Adrenal gland (tissue), 5 donors: ENCODE data around the gene NAGPA.

Source experiments
- CTCF ChIP-seq, 6 experiments: fragments of 450-650 bp in 4 of 6; fragments of 200-600 bp in 2 of 6; sonication (generic) in 1 of 6; IDR thresholded peaks; 1 replicate in 5 of 6; 2 replicates in 1 of 6; pipeline versions ENCODE4 v1.5.1 to v1.8.0; 2016 to 2021; ENCODE audit warnings: antibody characterized with exemption in 6 of 6, mild to moderate bottlenecking in 2 of 6, moderate library complexity in 1 of 6
- POLR2A ChIP-seq, 2 donors: fragments of 450-650 bp; IDR thresholded peaks; one replicate each; pipeline ENCODE4 v1.6.1; 2017; ENCODE audit warnings: antibody characterized with exemption in 2 of 2, mild to moderate bottlenecking in 2 of 2, moderate library complexity in 1 of 2
- donor health status: DM: no; HTN: no; CAD: no.

- no peak for TF ChIP-seq CTCF (IDR thresholded peaks at IDR 0.05)
- TF ChIP-seq POLR2A (IDR thresholded peaks at IDR 0.05): no peak
Measured at GRCh38 chr16:5027575-5028235, 6.0 kb downstream of the NAGPA start.
